ENCODE measurements around the gene PDXK.

Gene PDXK

DNA sequence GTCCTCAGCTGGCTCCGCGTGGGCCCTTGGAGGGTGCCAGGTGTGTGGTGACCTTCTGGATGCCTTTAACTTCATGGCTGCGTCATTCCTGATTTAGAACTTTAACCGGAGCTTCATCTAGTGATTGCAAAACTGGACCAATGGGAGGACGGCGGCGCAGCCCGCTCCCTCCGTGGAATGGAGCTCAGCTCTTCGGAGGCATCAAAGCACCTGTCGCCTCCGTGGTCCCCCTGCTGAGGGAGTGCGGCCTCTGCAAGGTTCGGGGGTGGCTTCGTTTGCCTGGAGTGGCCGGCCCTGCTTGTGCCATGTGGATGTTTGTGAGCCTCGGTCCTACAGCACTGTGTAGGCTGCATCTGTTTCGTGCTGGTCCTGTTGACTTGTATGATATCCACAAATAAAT lies 43.0 kb downstream of the PDXK start:
- in situ Hi-C loops (cut with MboI; ENCODE audit: low sequenced_read_pairs), result no loop called here

DNA sequence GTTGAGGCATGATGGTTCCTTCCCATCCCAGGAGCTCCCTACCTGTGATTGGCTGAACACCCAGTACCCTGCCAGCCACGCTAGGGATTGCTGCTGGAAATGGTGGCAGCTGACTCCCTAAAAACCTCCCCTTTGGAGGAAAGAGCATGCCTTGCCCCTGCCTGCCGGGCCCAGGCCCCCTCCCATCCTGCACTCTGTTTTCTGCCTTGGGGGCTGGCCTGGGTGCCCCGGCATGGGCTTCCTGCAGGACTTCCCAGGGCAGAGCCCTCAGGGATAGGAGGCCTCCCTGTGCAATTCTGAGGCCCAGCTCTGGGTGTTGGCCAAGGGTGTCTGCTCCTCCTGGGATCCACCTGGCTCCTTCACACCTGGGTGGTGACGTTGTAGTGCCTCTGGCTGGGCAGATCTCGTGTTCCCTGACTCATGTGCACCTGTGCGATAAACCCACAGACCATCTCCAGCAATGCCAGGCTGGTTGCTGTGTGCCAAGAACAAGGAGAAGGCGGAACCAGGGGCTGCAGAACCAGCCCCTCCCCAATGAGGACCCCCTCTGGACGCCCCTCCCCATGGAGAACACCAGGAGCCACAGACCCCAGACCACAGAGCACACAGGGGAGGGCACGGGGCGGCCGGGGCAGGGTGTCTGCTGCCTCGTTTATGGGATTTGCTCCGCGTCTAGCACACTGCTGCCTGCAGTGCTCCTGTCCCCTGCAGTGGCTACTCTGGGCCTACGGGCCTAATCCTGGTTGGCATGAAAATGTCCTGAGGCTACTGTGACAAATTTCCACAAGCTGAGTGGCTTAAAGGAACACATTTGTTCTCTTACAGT lies 43.6 kb downstream of the PDXK start:
- in situ Hi-C loops (cut with MboI; ENCODE audit: low sequenced_read_pairs), result no loop called here

DNA sequence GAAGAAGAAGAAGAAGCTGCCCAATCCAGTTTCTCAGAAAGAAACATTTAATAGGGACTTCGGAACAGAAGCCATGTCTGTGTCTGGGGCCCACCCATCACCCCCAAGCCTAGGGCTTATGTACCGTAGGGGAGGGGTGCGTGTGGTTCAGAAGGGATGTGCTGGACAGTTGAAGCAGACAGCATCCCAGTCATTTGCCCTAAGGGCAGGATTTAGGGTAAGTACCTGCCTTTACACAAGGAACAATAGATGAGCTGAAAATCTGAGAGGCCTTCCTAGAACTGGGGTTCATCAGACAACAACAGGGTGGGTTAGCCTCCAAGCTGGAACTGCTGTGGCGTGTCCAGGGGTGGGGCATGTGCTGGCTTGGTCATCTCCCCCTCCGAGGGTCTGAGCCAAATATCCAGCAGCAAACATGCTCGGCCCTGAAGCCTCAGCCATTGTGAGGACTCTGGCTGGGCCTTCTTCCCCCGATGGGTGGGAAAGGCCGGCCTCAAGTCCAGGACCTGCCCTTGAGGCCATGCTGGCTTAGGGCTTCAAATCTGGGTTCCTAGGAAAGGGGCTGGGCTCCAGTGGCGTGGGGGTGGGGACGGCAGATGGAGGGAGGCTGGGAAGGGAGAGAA lies 45.1 kb downstream of the PDXK start:
- in situ Hi-C loops (cut with MboI; ENCODE audit: low sequenced_read_pairs), result no loop called here

DNA sequence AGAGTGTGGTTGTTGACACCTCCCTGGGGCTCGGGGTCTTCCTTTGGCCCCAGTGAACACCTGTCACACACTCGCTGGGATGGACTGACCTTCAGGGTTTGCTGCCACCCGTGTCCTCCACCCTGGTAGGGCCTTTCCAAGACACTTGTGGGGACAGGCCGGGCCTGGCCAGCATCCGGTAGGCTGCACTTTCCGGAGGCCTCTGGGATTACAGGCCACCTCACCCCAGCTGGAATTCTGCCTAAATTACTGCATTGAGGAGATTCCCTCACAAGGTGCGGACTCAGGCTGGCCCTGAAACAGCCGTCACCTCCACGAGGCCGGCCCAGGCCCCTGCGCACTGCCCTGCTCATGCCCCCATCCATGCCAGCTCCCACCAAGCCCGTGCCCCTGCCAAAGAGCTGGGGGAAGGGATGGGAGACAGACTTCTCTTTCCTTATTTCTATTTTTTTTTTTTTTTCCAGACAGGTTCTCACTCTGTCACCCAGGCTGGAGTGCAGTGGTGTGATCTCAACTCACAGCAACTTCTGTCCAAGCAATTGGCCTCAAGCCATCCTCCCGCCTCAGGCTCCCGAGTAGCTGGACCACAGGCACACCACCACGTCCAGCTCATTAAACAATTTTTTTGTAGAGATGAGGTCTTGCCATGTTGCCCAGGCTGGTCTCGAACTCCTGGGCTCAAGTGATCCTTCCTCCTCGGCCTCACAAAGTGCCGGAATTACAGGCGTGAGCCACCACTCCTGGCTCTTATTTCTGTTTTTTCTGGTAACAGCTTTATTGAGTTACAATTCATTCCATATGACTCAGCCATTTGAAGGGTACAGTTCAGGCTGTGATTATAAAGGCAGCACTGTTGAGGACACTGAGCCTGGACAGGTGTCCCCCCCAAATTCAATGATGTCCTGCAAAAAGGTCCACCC lies 45.9 kb downstream of the PDXK start:
- in situ Hi-C loops (cut with MboI; ENCODE audit: low sequenced_read_pairs), result no loop called here

DNA sequence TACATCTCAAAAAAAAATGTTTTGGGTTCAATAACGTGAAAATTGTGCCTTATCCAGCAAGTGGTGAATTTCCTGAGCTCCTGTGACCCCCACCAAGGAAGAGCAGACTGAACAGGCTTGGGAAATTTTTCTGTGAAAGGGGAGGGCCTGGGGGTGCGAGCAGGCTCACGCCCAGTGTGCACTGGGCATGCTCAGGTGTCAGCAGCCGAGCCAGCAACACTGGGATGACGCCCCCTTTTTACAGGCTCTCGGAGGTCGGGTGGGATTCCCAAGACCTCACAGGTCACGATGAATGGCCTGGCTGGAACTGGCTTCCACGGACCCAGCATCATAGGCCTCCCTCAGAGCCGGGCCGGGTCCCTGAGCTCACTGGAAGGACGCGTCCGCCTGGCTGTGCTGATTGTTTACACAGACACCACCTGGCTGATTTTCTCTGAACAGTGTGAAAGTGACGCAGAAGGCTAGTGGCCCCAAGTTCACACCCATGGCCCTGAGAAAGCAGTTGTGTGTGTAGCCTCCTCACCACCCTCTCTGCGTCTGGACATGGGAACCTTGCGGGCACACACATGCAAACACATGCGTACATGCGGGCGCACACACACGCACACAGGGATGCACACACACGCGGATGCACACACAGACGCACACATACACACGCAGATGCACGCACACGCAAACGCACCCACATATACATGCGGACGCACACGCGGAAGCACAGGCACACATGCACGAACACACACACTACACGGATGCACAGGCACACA lies 48.0 kb downstream of the PDXK start:
- in situ Hi-C loops (cut with MboI; ENCODE audit: low sequenced_read_pairs), result no loop called here

DNA sequence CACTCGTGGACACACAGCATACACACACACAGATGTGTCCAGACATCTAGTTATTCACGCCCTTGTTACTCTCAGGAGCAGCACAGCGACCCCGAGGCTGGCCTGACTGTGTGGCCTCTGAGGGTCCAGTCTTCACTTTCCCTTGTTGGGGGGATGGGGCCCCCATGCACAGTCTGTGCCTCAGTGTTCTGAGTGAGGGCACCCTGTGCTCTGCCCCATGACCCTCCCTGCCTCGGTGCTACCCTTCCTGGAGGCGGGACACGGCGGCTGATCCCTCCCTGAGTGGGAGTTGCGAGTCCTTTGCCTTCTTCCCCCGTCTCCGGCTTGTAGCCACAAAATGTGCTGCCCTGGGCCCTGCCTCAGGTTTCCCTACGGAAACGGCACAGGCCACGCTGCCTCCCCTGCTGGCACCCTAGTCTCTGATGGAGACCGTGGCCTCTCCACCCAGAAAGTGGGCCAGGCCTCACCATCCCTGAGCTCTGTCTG lies 48.6 kb downstream of the PDXK start:
- in situ Hi-C loops (cut with MboI; ENCODE audit: low sequenced_read_pairs), result no loop called here

DNA sequence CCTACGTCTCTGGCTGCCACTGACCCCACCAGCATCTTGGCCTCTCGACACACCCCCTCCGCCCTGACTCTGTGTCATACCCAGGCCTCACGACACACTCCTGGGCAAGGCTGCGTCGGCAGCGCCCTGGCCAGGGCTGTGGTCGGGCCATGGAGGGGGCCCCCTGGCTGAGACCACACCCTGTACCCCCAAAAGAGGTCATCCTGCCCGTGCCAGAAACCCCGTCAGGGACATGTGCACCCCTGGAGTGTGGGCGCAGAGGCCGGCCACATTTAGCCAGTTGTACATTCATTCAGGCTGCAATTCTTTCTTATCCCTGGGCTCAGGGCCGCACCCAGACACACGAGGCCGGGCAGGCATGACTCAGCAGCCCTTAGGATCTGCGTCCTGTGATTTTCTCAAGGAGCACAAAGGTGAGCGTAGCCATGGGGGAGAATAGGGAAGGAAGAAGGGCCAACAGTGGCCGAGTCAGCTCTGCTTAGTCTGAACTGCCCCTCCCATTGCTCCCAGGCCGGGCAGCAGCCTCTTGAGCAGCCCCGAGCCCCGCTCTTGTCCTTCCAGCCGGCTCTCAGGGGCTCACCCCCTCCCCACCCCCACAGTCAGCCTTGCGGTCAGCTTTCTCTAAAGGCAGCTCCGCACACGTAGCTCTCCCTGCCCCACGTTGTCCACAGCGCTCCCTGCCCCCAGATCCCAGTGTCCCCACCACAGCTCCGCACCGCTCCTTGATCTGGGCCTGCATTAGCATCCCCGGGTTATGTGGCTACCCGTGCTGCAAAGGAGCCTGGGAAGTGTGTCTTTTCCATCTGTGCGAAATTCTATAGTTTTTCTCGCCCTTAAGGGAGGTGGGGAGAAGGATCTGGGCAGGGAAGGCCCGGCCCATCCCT lies 49.3 kb downstream of the PDXK start:
- in situ Hi-C loops (cut with MboI; ENCODE audit: low sequenced_read_pairs), result no loop called here

DNA sequence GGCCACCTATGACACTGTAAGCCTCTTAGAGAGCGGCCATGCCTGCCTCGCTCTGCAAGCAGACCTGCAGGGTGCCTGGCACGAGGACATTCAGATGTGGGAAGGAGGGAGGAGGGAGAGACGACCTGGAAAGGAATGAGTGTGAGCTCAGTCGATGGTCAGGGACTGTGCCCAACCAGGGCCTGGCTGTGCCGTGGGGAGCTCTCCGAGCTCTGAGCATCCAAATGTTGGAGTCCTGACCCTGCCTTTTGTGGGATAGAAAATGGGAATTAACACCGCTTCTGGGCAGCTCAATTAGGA lies 49.9 kb downstream of the PDXK start:
- in situ Hi-C loops (cut with MboI; ENCODE audit: low sequenced_read_pairs), result no loop called here

DNA sequence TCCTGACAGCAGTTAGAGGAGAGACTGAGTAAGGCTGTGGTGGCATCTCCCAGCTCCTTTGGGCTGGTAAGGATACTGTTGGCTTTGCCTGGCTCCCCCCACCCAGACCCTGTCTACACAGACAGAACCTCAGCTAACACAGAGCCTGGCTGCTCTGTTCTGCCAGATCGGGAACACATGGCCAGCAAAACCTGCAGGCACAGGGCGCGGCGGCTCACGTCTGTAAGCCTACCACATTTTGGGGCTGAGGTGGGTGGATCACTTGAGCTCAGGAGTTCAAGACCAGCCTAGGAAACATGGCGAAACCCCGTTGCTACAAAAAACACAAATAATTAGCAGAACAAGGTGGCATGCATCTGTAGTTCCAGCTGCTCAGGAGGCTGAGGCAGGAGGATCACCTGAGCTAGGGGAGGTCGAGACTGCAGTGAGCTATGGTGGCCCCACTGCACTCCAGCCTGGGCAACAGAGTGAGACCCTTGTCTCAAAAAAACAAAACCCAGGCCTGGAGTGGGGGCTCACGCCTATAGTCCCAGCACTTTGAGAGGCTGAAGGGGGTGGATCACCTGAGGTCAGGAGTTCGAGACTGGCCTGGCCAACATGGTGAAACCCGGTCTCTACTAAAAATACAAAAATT lies 50.5 kb downstream of the PDXK start:
- in situ Hi-C loops (cut with MboI; ENCODE audit: low sequenced_read_pairs), result no loop called here

DNA sequence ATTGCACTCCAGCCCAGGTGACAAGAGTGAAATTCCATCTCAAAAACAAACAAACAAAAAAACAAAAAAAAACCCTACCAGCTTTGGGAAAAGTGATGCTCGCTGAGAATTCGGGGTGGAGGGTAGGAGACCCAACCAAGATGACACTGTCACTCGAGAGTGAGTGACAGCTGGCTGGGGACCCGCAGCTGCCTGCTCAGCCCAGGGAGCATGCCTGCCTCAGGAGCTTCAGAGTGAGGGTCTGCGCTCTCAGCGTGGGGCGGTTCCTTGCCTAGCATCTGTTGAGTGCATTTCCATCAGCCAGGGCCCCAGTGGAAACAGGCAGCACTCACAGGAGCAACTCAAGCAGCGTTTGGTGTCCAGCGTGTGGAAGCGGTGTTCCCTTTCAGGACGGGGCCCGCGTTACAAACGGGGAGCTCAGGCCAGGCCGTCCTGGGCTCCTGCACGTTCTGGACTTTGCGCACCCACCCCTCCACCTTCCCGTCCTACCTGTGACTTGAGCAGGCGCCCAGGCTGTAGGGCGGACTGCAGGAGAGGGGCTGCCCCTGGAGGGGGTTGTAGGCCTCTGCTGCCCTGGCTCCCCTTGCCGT lies 51.2 kb downstream of the PDXK start:
- in situ Hi-C loops (cut with MboI; ENCODE audit: low sequenced_read_pairs), result no loop called here

DNA sequence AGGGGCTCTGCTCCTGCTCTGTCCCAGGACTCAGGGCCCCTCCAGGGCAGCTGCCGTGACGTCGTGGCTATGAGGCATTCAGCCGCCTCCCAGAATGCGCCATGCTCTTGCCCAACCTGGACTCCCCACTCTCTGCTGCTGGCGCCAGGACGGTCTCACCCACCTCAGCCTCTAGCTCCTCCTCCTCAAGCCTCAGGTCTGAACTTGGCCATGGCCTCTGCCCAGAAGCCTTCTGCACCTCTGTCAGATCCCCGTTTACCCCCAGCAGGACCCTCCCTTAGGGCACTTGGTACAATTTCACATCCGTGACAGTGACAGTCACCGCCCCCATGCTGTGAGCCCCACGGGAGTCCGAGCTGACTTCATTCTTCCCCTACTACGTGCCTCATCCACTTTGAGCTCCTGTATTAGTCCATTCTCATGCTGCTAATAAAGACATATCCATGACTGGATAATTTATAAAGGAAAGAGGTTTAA lies 52.3 kb downstream of the PDXK start:
- in situ Hi-C loops (cut with MboI; ENCODE audit: low sequenced_read_pairs), result no loop called here

DNA sequence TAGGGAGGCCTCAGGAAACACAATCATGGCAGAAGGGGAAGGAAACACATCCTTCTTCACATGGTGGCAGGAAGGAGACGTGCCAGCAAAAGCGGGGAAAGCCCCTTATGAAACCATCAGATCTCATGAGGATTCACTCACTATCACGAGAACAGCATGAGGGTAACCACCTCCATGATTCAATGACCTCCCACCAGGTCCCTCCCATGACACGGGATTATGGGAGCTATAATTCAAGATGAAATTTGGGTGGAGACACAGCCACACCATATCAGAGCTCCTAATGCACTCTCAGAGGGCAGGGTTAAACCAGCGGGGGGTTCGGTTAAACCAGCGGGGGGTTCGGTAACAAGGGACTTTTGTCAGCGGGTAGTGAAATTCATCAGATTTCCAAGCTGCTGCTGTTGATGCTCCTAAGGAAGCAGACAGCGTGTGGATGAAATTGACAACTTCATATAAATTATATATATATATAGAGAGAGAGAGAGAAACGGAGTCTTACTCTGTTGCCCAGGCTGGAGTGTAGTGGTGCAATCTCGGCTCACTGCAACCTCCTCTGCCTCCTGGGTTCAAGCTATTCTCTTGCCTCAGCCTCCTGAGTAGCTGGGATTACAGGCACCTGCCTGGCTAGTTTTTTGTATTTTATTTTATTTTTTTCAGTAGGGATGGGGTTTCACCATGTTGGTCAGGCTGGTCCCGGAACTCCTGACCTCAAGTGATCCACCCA lies 52.9 kb downstream of the PDXK start:
- in situ Hi-C loops (cut with MboI; ENCODE audit: low sequenced_read_pairs), result no loop called here

DNA sequence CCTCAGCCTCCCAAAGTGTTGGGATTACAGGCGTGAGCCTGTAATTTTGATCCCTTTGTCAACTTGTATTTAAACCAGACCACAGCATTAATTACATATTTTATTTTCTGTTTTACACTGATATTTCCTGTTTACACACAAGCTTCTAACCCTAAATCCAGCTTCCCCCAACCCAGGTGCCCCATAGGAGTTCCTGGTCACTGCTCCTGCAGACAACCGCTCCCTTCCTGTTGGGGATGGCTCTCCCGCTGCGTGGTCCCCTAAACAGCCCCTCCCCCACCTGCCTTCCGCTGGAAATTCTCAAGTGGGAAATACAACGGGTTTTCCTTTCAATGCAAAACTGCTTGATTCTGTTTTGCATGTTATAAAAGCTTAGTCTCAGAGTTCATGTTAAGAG lies 53.5 kb downstream of the PDXK start:
- in situ Hi-C loops (cut with MboI; ENCODE audit: low sequenced_read_pairs), result no loop called here

DNA sequence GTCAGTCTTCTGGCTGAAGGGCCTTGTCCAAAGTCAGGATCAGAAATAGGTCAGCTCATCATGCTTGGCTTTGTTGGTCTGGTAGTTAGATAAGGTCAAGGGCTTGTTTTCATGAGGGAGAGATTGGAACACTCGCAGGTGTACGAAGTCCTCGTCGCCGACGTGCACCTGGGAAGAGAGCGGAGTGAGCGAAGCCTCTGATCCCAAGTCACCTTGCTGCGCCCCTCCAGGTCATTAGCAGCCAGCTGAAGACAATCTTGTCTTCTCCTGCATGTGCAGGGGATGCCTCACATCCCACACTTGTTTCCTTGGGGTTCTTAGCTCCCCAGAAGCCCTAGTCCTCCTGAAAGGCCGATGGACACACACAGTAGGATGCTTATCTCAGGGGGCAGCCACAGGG lies 55.2 kb downstream of the PDXK start:
- in situ Hi-C loops (cut with MboI; ENCODE audit: low sequenced_read_pairs), result no loop called here

DNA sequence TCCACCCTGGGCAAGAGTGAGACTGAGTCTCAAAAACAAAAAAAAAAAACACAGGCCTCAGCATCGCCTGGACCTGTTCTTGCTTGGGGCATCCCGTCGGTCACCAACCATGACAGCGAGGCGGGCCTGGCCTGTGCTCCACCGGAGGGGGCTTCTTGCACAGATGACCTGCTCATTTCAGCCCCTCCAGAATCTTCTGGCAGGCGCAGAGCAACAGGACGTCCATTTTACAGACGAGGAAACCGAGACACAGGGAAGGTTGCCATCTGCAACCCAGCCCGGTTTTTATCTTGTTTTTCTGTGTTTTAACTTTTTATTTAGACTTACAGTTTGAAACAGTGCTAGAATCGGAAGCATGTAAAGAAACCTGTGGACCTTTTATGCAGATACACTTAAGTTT lies 56.3 kb downstream of the PDXK start:
- in situ Hi-C loops (cut with MboI; ENCODE audit: low sequenced_read_pairs), result no loop called here

DNA sequence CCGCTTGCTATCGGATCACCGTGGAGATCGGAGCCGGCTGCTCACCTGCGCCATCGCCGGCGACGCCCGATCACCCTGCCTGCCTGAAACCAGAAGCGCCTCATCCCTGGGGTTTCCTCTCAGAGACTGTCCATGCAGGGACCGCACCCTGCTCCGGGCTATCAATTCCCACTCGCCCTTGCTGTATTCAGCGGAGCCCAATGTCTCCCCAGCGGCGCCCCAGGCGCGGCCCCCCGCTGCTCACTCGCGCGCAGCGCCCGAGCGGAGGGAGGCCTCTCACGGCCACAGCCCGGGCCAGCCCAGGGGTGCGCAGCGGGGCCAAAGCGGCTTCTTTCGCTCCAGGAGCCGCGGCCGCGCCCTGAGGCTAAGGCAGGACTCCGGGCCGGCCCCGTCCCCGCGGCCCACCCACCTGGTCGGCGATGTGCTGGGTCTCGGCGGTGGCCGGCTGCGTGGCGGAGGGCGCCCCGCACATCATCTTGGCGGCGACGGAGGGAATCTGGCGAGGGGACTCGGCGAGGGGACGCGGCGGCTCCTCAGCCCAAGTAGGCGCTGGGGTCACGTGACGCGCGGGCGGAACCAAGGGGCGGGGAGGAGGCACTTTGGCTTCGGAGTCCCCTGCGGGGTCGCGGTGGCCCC lies 57.0 kb downstream of the PDXK start, which contains the start of gene CSTB:
Gene CSTB, minus strand, starts transcription at position 514 of the 636 bp plus-strand sequence. Its CDS starts 39 bp downstream, at position 475.
- in situ Hi-C loops (cut with MboI; ENCODE audit: low sequenced_read_pairs), result no loop called here

DNA sequence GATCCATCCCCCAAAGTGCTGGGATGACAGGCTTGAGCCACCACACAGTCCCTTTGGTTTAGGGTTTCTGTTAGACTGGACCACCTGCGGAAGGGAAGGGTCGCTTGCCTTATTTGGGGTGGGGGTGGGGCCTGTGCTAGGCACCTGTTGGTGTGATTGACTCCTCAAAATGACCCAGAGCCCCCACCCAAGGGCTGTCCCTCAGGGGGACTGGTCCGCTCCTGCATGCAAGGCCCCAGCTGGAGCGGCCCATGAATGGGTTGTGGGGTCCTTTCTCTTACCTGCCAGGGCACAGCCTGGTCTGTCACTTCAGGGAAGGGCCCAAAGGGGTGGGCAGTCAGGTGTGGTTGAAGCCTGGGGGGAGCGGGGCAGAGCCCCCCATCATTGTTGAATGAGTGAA lies 59.0 kb downstream of the PDXK start:
- in situ Hi-C loops (cut with MboI; ENCODE audit: low sequenced_read_pairs), result no loop called here
